Aorta (tissue), 5 donors: ENCODE measurements around the gene CFL1. TPM values are rescaled to one million over a fixed set of nuclear protein-coding genes. Genes with fewer than 3 reads are reported as not detected.

Experiments
- ATAC-seq: fragments of 200-7000 bp; cut with Tn5 transposase; one replicate; pipeline ENCODE4 v1.9.1; 2022; ENCODE audit warnings: moderate library complexity; ENCODE audit not compliant: low FRiP score
- DNase-seq, 2 donors: peaks; one replicate each; pipeline ENCODE4 v3.0.0-alpha.2; 2020
- H3K27ac ChIP-seq, 2 donors: one replicate each; pipeline ENCODE4 v1.5.1; 2013; ENCODE audit warnings: low read length in 2 of 2, mild to moderate bottlenecking in 2 of 2, moderate library complexity in 2 of 2, control low read depth in 1 of 2, inconsistent platforms in 1 of 2, low read depth in 1 of 2
- H3K27me3 ChIP-seq, 2 donors: one replicate each; pipeline ENCODE4 v1.6.1; 2013; ENCODE audit warnings: control low read depth in 1 of 2, low read length in 1 of 2, mild to moderate bottlenecking in 1 of 2, moderate library complexity in 1 of 2; ENCODE audit not compliant: insufficient read depth in 2 of 2, control insufficient read depth in 1 of 2
- H3K36me3 ChIP-seq, 2 donors: one replicate each; pipeline ENCODE4 v1.6.1; 2013; ENCODE audit warnings: control low read depth in 1 of 2, low read length in 1 of 2, mild to moderate bottlenecking in 1 of 2; ENCODE audit not compliant: insufficient read depth in 2 of 2, control insufficient read depth in 1 of 2
- H3K4me1 ChIP-seq, 2 donors: one replicate each; pipeline ENCODE4 v1.6.1; 2013; ENCODE audit warnings: low read length in 2 of 2, control low read depth in 1 of 2, mild to moderate bottlenecking in 1 of 2, moderate library complexity in 1 of 2; ENCODE audit not compliant: insufficient read depth in 2 of 2, control insufficient read depth in 1 of 2
- H3K4me3 ChIP-seq, 2 donors: one replicate each; pipeline ENCODE4 v1.5.1; 2013; ENCODE audit warnings: low read length in 2 of 2, control low read depth in 1 of 2, mild to moderate bottlenecking in 1 of 2
- H3K9me3 ChIP-seq: one replicate; pipeline ENCODE4 v1.6.1; 2013; ENCODE audit warnings: mild to moderate bottlenecking, low read length; ENCODE audit not compliant: control insufficient read depth
- WGBS, 2 donors: extraction: QIAGEN DNeasy Blood & Tissue Kit; methylation state at CpG; one replicate each; pipeline ENCODE4 v1.1.7; 2013; 5-methylcytosine and 5-hydroxymethylcytosine counted together
- intact Hi-C, 2 donors: fragments of 100-400 bp; cut with DNase I; formaldehyde crosslinking; loops; one replicate each; pipeline versions ENCODE4 v1.14.2 to v1.15.0; 2022
- polyA plus RNA-seq, 2 donors: library from polyadenylated mRNA; stranded (reverse); fragments of 200-250 nt; gene quantifications; one replicate each; pipeline ENCODE4 v1.2.3, GENCODE V29; 2013
- total RNA-seq, 2 donors: library from RNA; stranded (reverse); fragmentation: NEBNext Ultra II Directional; extraction: Animal tissue kit (Norgen Biotek cat#: 25700); gene quantifications; one replicate each; pipeline ENCODE4 v1.2.1, GENCODE V29; 2021
- donor health status: healthy with polysubstance abuse.
- donor health status: Bipolar disorder and iron deficiency.
- donor health status: DM: no; HTN: no; CAD: no.
- donor health status: DM: no; HTN: no; CAD: no.
- donor health status: DM: yes; HTN: yes; CAD: no.

CFL1 gene
- total and polyA plus RNA-seq, 4 donors = 563 to 812 (median 629) TPM

GRCh38 chr11:65822776-65823528, 35.0 kb downstream of the CFL1 start:
- DNase-seq (no peak), ATAC-seq (no peak)
- Histone ChIP-seq H3K9me3 (no peaks in the 10 kb centered on the region), H3K4me3 (no peak overlapping the region), H3K36me3 (no peaks in the 10 kb centered on the region), H3K4me1 (no peaks in the 10 kb centered on the region), H3K27me3 (no peaks in the 10 kb centered on the region), H3K27ac (no peak overlapping the region)
- intact Hi-C loops = no loop called here
- 78 to 79% methylated on average over 15 of the region's 15 CpGs for WGBS, 2 donors

- ATAC-seq = no peak
These were observed 36.9 kb downstream of the CFL1 start for GRCh38 chr11:65821107-65821506.

GRCh38 chr11:65817835-65818680, 39.9 kb downstream of the CFL1 start:
- ATAC-seq (peak; percentile 97), DNase-seq (peak; percentile 96 to 100)
- Histone ChIP-seq H3K27me3 (no peaks in the 10 kb centered on the region), H3K36me3 (no peaks in the 10 kb centered on the region), H3K27ac (no peak overlapping the region), H3K4me3 (peak overlapping the region; percentile 71 to 94), H3K9me3 (no peaks in the 10 kb centered on the region), H3K4me1 (no peaks in the 10 kb centered on the region)
- intact Hi-C loops = loop anchor here (2.0 to 10.0 kb wide), 5 partner anchors 37 to 193 kb away; partner anchors contain the start of gene AP5B1 (in 1 of the 2)
- WGBS, 2 donors = 6 to 8% methylated on average over 54 to 74 of the region's 74 CpGs

More at GRCh38 chr11:65821107-65821506, 36.9 kb downstream of the CFL1 start:
- Histone ChIP-seq H3K27ac (no peak overlapping the region), H3K4me3 (no peak overlapping the region), H3K36me3 (no peaks in the 10 kb centered on the region), H3K27me3 (no peaks in the 10 kb centered on the region), H3K4me1 (no peaks in the 10 kb centered on the region), H3K9me3 (no peaks in the 10 kb centered on the region)
- intact Hi-C loops = no loop called here
- no peak for DNase-seq
- WGBS, 2 donors = 49 to 56% methylated on average over 8 of the region's 8 CpGs

DNA sequence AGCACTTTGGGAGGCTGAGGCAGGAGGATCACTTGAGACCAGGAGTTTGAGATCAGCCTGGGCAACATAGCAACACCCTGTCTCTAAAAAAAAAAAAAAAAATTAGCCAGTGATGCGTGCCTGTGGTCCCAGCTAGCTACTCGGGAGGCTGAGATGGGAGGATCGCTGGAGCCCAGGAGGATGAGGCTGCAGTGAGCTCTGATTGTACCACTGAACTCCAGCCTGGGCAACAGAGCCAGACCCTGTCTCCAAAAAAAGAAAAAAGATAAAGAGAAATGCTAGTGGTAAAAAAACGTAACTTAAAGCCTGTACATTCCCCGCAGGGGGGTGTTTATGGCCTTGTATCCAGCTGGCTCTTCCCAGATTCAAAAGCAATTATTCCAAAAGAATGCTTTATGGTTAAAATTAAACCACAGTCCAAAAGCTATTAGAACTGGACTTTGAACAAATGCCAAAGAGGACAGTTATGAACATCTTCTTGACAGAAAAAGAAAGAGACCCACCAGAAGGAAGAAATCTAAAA, 40.6 kb downstream of the CFL1 start:
- ATAC-seq (no peak), DNase-seq (no peak)
- peak overlapping the region; percentile 71 to 94 for H3K4me3 ChIP-seq
- no peaks in the 10 kb centered on the region for H3K9me3 ChIP-seq
- H3K27ac ChIP-seq = no peak overlapping the region
- no peaks in the 10 kb centered on the region for H3K27me3 ChIP-seq
- H3K4me1 ChIP-seq = no peaks in the 10 kb centered on the region
- intact Hi-C loops = loop anchor here (5.0 to 10.0 kb wide), 2 partner anchors 40 to 193 kb away; no protein-coding TSS in a partner anchor
- no peaks in the 10 kb centered on the region for H3K36me3 ChIP-seq
- WGBS, 2 donors = 68 to 72% methylated on average over 5 of the region's 5 CpGs

DNA sequence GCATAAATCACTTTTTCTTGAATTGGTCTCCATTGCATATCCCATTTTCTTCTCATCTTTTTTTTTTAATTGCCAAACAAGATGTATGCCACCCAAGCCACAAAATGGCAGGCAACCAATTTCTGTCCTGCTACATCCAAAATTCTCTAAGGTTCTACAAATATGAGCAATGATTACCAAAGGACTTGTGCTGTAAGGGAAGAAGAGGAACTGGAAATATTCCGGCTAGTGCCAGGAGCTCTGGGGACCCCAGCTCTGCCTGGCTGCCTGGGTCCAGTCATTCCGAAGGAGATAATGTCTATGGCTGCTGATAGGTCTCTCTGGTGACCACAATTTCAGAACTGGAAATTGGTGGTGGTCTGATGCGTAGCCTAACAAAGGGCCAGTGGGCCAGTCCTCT, 41.3 kb downstream of the CFL1 start:
- no peak overlapping the region for H3K4me3 ChIP-seq
- H3K9me3 ChIP-seq = no peaks in the 10 kb centered on the region
- H3K27me3 ChIP-seq = no peaks in the 10 kb centered on the region
- H3K4me1 ChIP-seq = no peaks in the 10 kb centered on the region
- ATAC-seq (no peak), DNase-seq (no peak)
- no peak overlapping the region for H3K27ac ChIP-seq
- no peaks in the 10 kb centered on the region for H3K36me3 ChIP-seq
- intact Hi-C loops = loop anchor here (5.0 to 10.0 kb wide), 2 partner anchors 39 to 192 kb away; no protein-coding TSS in a partner anchor
- WGBS, 2 donors = 93 to 96% methylated on average over 3 of the region's 3 CpGs

DNA sequence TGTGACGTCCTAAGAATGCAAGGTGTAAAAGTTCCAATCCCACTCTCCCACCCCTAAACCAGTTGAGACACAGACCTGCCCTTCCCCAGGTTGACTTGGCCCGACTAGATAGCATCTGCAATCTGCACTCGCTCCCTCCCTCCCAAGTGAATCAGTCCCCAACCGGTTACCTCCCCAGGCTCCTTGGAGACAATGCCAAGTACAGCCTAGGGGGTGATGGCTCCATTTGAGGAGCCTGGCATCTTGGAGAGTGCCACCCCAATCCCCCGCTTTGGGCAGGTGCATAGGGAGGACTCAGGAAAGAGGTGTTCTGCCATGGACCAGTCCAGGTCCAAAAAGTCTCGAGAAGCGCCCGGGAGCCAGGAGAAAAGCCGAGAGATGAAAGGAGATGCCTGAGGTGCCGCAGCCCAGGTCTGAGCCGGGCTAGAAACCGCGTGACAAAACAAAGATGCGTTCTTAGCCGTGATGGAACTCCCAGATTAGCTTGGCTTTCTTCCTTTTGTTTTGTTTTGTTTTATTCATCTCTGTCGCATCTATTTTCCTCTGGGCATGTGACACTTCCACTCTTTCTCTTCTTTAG, 42.9 kb downstream of the CFL1 start:
- WGBS, 2 donors = 90 to 92% methylated on average over 16 of the region's 16 CpGs
- H3K4me1 ChIP-seq = no peaks in the 10 kb centered on the region
- H3K27me3 ChIP-seq = no peaks in the 10 kb centered on the region
- ATAC-seq (no peak), DNase-seq (no peak)
- no peak overlapping the region for H3K4me3 ChIP-seq
- no peaks in the 10 kb centered on the region for H3K36me3 ChIP-seq
- no peaks in the 10 kb centered on the region for H3K9me3 ChIP-seq
- intact Hi-C loops = loop anchor here (5.0 to 10.0 kb wide), 2 partner anchors 38 to 190 kb away; no protein-coding TSS in a partner anchor
- H3K27ac ChIP-seq = no peak overlapping the region

DNA sequence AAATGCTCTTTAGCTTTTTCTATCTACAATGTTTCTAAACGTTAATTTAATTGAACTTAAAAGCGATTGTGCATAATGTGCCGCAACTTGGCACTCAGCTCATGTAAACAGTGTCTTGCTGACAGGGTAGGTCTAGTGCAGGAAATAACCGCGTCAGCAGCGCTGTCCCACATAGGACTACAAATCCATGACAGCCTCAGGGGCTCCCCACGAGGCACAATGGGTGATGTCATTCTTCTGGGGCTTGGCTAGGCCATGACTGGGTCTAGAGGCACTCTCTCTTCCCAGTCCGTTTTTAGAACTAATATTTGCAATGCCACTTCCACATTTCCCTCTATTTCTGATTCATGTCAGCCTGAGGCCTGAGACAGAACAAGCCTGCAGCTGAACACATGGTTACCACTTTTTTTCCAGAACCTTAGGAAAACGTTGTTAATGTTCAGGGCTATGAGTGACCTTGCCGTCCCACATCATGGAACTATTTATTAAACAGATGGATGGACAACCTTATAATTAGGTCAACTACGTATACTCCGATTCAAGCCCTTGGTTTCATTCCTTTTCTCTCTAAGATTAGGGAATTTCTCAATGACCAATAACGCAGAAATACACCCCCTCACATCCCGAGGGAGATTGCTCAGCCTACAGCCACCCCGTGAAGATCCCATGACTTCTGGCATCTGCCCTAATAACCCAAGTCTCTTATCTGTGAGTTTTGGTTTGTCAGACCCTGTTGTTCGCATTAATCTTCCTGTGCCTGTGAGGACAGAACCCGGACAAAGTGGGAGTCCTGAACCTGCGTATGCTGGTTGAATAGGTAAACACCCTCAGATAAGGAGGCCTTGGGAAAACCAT, 43.6 kb downstream of the CFL1 start:
- Histone ChIP-seq H3K27ac (no peak overlapping the region), H3K36me3 (no peaks in the 10 kb centered on the region), H3K9me3 (no peaks in the 10 kb centered on the region), H3K4me3 (no peak overlapping the region), H3K4me1 (no peaks in the 10 kb centered on the region), H3K27me3 (no peaks in the 10 kb centered on the region)
- 59 to 61% methylated on average over 18 of the region's 18 CpGs for WGBS, 2 donors
- intact Hi-C loops = loop anchor here in 1 of 2 donors (10.0 kb wide), 1 partner anchor 190 kb away; no protein-coding TSS in a partner anchor
- ATAC-seq (no peak), DNase-seq (peak in 1 of 2 donors; percentile 81)
